Fibroblast of upper back skin (primary cell): ENCODE data around the gene SETBP1.
A peak's percentile ranks its signal among the peaks of the same experiment; 100 is the strongest.

Experiments
- DNase-seq: peaks from one replicate; pipeline ENCODE4 v3.0.0-alpha.2; 2013

The SETBP1 gene

GRCh38 chr18:44849361-44849760 lies 168.7 kb downstream of the SETBP1 start:
- DNase-seq: no peak

DNA sequence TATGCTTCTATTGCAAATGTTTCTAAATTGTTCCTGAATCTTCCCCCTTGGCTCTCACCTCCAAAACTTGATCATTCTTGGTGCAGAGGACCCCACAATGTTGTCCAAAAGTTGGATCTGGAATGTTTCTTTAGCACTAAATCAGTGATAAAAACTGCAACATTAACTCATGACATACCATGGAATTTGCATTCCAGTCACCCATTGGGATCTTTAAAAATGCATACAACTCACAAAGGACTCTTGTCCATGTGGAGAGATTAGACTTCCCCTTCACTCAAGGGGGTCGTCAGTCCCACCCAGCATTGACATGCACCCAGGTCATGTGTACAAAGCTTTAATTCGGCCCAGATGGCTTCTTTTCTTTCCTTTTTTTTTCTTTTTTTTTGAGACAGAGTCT lies 169.3 kb downstream of the SETBP1 start:
- DNase-seq: peak; percentile 62

DNA sequence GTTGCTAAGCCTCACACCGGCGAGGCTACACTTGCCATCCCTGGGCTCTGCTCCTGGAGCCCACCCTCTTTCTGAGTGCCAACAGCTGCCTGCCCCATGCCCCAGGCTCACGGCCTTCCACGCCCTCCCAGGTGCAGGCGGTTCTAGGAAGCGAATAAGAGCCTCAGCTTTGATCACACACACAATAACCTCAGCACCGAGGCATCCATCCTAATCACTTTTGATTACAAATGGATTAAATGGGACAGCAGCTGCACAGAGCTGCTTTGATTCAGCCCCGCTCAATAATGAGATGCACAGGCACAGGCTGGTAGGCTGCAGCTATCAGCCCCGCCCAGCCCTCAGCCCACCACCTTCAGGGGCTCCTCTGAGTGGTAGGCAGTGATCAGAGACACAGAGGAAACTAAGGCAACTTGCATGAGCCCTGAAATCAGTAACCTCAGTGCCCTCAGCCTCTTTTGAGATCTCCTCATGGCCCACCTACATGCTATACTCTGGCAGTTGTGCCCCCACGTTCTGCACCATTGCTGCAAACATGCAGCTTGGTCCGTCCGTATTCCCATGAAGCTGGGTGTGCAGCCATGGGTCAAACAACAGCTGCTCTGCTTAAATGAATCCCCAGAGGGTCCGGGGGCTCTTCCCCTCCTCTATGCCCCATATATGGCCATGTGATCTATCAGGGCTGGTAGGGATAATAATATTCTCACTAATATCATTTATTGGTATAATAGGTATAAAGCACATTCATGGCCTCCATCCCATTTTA lies 171.4 kb downstream of the SETBP1 start:
- DNase-seq: no peak

GRCh38 chr18:44852818-44853217 lies 172.1 kb downstream of the SETBP1 start:
- no peak for DNase-seq

DNA sequence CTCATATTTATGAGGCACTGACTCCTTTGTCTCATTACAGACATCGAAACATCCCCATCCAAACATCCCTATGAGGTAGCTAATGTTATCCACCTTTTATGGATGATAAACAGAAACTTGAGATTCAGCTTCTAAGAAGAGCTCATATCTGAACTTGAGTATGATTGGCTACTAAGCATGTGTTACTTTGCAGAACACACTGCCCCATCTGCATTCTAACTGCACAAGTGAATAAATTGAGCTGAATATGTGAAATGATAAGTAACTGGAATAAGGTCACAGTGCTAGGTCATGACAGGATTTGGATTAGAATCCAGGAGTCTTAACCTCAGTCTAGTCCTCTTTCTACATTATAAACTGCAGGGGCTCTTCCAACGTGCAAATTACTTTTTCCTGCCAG lies 172.7 kb downstream of the SETBP1 start:
- no peak for DNase-seq

DNA sequence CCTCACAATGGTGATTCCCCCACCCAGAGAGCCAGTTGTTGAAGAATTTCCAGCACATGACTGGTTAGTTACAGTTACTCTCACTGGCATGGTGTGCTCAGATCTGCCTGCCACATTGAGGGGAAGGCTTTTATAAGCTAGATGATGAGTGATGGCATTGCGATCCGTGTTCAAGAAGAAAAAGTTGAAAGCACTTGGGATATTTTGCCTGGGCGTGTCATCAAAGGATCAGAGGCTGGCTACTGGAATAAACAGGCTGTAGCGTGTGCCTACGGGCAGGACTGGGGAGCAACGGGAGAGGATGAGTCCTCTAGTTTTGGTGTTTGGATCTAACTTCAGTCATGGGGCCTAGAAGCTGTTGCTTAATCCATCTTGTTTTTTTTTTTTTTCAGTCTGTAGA lies 175.0 kb downstream of the SETBP1 start:
- no peak for DNase-seq

DNA sequence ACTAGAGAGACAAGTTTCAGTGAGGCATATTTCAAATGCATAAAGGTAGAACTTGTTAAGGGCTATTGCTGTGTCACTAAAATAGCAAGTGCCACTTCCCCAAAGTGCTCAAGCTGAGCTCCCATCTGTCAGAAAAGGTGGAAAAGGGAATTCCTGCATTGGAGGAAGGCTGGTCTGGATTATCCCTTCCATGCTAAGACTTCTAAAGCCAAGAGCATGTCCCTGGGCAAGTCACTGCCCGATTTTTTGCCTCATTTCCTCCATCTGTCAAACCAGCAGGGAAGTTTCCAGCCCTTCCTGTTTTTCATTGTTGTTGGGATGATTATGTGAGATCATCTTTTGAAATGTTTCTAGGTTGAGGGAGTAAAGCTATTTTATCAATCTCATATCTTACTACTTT lies 175.5 kb downstream of the SETBP1 start:
- DNase-seq: no peak

DNA sequence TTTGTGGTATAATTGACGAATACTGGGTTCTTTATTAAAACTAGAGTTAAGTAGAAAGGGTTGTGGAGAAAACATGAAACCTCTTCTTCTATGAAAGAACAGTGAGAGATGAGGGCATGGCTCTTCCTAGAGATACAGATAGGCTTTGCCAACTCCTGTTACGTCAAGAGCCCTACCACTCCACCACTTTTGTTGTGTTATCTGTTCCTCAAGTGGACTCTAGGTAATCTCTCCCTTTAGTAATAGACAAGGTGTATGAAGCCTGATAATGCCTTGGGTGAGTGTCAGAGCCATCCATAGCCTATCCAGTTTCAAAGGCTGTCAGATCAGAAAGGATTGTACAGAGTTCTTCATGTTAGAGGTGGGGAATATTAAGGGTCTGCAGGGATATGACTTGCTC lies 176.4 kb downstream of the SETBP1 start:
- DNase-seq: no peak

GRCh38 chr18:44857744-44858491 lies 177.2 kb downstream of the SETBP1 start:
- peak; percentile 8 for DNase-seq

GRCh38 chr18:44859263-44859662 lies 178.6 kb downstream of the SETBP1 start:
- no peak for DNase-seq

DNA sequence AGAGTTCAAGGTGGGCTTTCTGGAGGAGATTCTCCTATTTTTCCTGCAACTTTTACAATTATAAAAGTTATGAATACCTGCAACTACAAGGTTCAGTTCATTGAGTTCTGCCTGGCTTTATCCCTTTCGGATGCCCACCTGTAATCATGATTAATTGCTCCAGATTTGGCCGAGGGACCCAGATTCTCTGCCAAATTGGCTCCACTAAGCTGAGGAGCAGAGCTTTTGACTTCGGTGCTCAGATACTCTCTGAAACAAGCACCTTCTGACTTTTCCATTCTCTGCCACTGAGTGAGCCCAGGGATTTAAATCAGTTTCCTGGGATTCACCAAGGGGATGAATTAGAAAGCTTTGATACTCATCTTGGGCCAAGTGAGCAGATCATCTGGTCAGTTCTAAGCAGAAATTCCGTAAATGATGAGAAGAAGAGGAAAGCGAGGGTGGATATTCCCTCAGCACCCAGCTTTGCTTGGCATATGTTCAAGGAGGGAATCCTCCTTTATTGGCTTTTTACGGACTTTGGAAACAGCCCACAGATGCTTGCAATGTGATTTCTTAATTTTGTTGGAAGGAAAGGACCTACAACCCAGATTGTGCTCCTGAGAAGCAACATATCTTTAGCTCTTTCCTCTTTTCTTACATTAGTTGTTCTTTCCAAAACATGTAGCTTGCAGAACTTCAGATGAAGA lies 179.2 kb downstream of the SETBP1 start:
- DNase-seq: no peak

DNA sequence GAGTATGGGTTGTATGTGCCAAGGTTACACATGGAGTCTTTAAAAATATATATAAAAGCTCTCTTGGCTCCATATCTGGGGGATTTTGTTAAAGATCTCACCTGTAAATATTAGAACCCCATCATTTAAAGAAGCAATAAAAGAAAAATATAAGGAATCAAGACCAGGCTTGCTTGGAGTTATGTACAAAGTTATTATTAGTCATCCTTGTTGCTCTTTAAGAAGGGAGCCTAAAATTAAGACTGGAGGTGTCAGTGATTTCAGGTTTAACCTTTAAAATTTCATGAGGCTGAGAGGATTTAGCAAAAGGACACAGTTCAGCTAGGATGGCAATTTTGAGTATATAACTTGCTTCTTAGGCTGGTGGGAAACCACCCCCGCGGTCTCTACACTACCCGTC lies 181.4 kb downstream of the SETBP1 start:
- no peak for DNase-seq

DNA sequence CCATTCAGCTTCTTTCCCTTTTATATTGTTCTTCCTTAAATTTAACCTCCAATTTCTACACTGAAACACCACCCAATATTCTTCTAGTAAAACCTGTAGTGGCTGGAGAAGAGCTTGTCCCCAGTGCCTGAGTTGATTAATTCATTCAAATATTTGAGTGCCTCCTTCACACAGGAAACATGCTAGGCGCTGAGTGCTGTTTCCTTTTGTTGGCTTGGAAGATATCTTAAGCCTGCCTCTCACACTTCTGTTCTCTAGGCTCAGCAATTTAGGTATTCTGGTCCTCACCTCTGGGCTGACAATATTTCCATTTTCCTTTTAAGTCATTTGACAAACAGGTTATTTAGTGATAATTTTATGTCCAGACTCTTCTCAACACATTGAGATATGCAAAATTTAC lies 185.4 kb downstream of the SETBP1 start:
- DNase-seq: no peak

DNA sequence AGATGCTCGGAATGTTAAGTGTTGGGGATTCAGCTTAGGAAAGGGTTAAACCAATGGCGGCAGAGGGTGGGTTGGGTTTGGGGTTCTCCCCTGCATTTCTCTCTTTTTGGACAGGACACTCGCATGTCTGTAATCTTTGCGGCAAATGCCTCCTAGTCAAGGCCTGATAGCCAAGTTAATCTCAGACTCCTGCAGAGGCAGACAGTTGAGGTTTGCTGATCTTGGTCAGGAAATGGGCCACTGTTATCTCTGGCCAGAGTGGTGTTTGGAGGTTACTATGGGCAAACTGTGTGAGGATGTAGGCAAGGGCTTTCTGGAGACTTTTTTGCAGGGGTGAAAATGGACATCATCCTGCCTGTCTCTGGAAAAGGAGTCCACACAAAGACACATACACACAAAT lies 188.8 kb downstream of the SETBP1 start:
- no peak for DNase-seq

- no peak for DNase-seq
Observed at GRCh38 chr18:44870631-44871502, 190.2 kb downstream of the SETBP1 start.

GRCh38 chr18:44871771-44872170 lies 191.1 kb downstream of the SETBP1 start:
- DNase-seq: no peak

DNA sequence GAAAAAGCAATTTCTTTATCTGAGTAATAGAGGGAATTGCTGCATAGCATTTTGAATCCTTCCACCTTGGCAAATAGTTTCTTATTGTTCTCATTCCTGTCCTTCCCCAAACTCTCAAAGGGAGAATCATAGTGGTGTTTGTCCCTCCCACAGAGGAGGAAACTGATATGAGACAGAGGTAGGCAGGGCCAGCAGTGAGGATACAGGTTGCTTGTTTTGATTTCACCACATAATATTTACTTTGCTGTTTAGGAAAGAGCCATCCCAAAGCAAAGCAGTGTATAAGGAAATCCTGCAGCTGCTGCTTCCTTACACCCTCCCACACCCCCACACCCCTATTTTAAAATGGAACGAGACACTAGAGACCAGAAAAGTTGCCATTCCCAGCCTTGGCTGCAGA lies 195.3 kb downstream of the SETBP1 start:
- DNase-seq: no peak

DNA sequence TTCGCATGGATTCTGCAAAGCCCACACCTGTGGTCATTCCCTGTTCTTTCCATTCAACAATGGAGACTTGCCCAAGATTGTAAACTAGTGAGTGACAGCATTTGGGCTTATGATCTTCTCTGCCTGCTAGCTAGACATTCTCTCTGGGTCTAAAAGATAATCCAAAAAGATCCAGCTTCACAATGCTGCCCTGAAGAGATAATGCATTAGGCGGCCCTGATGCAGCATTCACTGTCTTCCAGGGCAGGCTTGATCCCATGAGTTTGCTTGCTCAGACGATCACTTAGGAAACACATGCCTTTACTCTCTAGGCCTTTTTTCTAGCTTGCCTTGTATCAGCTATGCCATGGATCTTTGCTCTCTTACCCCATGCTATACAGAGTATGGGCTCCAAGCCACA lies 196.1 kb downstream of the SETBP1 start:
- DNase-seq: no peak

DNA sequence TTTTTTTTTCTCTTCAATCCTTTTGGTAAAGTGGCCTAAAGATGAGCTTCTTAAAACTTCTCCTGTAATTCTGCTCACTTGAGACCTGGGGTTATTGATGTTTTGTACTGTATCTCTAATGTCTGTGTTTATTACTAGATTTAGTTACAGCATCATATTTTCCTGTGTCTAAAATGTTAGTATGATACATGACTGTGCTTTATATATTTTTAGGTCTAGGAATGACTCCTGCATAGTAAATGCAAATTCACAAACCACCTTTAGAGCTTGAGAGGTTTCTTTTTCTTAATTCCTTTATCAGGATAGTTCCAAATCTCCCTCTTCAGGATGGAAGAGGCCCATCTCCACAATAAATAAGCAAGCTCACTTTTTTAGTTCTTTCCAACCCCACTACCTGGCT lies 197.6 kb downstream of the SETBP1 start:
- no peak for DNase-seq

- no peak for DNase-seq
Observed at GRCh38 chr18:44880170-44880569, 199.5 kb downstream of the SETBP1 start.

DNA sequence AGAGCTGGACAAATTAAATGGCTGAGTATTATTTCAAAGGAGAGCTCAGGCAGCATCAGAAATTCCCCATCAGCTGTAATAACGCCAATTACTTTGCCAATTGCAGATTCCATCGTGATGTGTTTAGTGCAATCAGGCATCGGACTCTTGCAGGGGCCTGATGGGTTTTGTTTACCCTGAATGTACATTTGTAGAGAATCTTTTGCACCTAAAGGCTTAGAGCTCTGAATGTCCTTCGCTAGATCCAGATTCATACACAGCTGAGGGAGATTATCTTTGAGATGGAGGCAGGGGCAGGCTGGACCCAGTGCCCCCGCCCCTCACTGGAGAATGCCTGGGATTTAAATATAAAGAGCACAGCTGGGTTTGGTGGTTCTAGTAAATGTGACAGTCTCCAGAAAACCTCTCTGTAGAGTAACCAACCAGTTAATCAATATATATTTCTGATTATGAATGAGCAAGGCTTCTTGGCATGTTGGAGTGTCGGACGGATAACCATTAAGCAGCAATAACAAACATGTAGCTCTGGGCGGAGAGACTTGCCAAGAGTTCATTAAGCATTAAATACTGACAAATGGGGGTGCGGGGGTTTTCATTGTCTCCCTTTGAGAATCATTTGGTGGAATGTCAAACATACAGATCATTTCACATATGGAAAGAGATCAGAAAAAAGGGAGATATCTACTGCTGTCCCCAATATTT lies 200.9 kb downstream of the SETBP1 start:
- no peak for DNase-seq

- no peak for DNase-seq
Observed at GRCh38 chr18:44882163-44882868, 201.6 kb downstream of the SETBP1 start.
